Measurements from ENCODE around the gene MOSPD3.

MOSPD3 gene

DNA sequence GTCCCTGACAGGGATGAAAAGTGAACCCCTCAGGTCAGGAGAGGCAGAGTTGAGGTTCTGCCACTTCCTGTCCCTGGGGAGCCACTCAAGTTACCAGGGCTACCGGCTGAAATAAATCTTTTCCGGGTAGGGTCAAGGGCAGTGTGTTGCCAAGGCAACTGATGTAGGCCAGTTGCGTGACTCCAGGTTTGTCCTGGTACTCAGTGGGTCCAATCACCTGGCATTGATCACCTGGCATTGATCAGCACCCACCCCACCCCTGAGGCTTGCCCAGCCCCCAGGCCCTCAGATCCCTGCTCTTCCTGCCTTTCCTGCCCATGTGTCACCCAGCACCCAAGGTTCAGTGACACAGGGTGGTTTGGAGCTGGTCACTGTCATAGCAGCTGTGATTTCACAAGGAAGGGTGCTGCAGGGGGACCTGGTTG is 44.6 kb upstream of the MOSPD3 start:
- no peak overlapping the region for H2BK5ac ChIP-seq (ENCODE audit: low read length)
- H3K14ac ChIP-seq (ENCODE audit: low read length), result no peak overlapping the region
- H4K91ac ChIP-seq (ENCODE audit: low read depth, low read length, poor library complexity), result no peak overlapping the region
- no peak overlapping the region for H2BK120ac ChIP-seq (ENCODE audit: low read depth, low read length)
- H3K36me3 ChIP-seq (replicated peaks in 1 of 2; ENCODE audit: control insufficient read depth in 2 of 2, insufficient read depth in 2 of 2, low read length in 2 of 2), result peaks cover 2 to 8% of the 10 kb centered on the region in 2 donors
- no peak overlapping the region for H3K23ac ChIP-seq (ENCODE audit: low read depth, low read length, poor library complexity)
- H2AK5ac ChIP-seq (ENCODE audit: low read depth, low read length), result peak overlapping the region; percentile 73
- peaks cover 0 to 2% of the 10 kb centered on the region in 2 donors for H3K9me3 ChIP-seq (replicated peaks in 1 of 2; ENCODE audit: control insufficient read depth in 2 of 2, insufficient read depth in 1 of 2, low read depth in 1 of 2, low read length in 2 of 2)
- no peak overlapping the region for H3K27ac ChIP-seq (replicated peaks; ENCODE audit: low read length)
- H3K4me3 ChIP-seq (ENCODE audit: low read length in 2 of 2), result no peak overlapping the region
- no peak overlapping the region for H3K18ac ChIP-seq (ENCODE audit: low read length)
- no peak overlapping the region for H2BK15ac ChIP-seq (ENCODE audit: low read length)
- no peak overlapping the region for H2AFZ ChIP-seq (ENCODE audit: low read length)
- no CpG with 5 or more reads among the region's 3 CpGs for WGBS, 2 donors (ENCODE audit: extremely low coverage in 2 of 2, insufficient read length in 2 of 2, insufficient replicate concordance in 1 of 2)
- H3K9ac ChIP-seq (ENCODE audit: low read depth, low read length, poor library complexity), result no peak overlapping the region
- H3K4me2 ChIP-seq (ENCODE audit: insufficient read depth, low read length, poor library complexity, severe bottlenecking), result no peak overlapping the region
- peaks cover 0 to 13% (median 0%) of the 10 kb centered on the region in 3 experiments for H3K27me3 ChIP-seq (ENCODE audit: control insufficient read depth in 3 of 3, insufficient read depth in 3 of 3, low read depth in 1 of 3, low read length in 3 of 3)
- peaks cover 32 to 51% of the 10 kb centered on the region in 2 donors for H3K4me1 ChIP-seq (ENCODE audit: control insufficient read depth in 2 of 2, insufficient read depth in 1 of 2, low read depth in 1 of 2, low read length in 2 of 2)
- H3K79me1 ChIP-seq (ENCODE audit: low read depth, low read length), result peaks cover 3% of the 10 kb centered on the region
- no peak overlapping the region for H4K8ac ChIP-seq (ENCODE audit: low read depth, low read length)
- H3K4ac ChIP-seq (ENCODE audit: low read length), result no peak overlapping the region
- no peak overlapping the region for H2BK12ac ChIP-seq (ENCODE audit: low read length)
- DNase-seq (ENCODE audit: low spot score), result no peak

DNA sequence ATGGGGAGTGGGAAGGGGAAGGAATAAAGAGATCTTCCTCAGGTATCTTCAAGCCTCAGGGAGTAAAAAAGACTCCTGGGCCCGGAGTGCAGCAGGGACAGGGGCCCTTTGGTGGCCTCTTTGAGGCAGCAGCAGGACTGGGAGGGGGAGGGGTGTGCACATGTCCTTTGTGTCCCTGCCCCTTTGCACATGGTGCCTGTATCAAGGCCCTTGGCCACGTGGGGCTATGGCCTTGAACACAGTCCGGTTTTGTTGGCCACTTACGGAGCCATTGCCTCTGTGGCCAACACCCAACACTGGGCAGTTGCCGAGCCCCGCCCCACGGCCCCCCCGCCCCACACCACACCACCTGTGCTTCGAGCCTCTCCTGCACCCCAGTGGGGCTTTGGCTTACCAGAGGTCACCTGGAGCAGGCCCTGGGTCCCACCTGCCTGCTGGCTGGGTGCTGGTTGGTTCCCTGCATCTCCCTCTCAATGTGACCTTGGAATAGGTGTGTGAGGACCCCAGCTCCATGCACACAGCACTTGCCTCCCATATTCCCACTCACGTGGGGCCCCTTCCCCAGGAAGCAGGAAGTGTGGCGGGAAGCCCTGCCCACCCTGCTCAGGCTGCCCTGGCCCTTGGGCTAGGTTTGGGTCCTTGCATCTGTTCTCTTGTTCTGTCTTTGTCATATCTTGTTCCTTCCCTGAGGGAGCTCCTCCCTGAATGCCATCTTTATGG is 44.0 kb upstream of the MOSPD3 start:
- DNase-seq (ENCODE audit: low spot score), result no peak
- peaks cover 5% of the 10 kb centered on the region for H3K79me1 ChIP-seq (ENCODE audit: low read depth, low read length)
- H2BK15ac ChIP-seq (ENCODE audit: low read length), result peak overlapping the region; percentile 61
- no peak overlapping the region for H3K9ac ChIP-seq (ENCODE audit: low read depth, low read length, poor library complexity)
- no peak overlapping the region for H2BK120ac ChIP-seq (ENCODE audit: low read depth, low read length)
- H3K36me3 ChIP-seq (replicated peaks in 1 of 2; ENCODE audit: control insufficient read depth in 2 of 2, insufficient read depth in 2 of 2, low read length in 2 of 2), result peaks cover 0 to 3% of the 10 kb centered on the region in 2 donors
- H3K27me3 ChIP-seq (ENCODE audit: control insufficient read depth in 3 of 3, insufficient read depth in 3 of 3, low read depth in 1 of 3, low read length in 3 of 3), result peaks cover 0 to 13% (median 0%) of the 10 kb centered on the region in 3 experiments
- no peak overlapping the region for H2BK5ac ChIP-seq (ENCODE audit: low read length)
- H3K4me1 ChIP-seq (ENCODE audit: control insufficient read depth in 2 of 2, insufficient read depth in 1 of 2, low read depth in 1 of 2, low read length in 2 of 2), result peaks cover 32 to 51% of the 10 kb centered on the region in 2 donors
- no peak overlapping the region for H3K4me3 ChIP-seq (ENCODE audit: low read length in 2 of 2)
- WGBS, 2 donors (ENCODE audit: extremely low coverage in 2 of 2, insufficient read length in 2 of 2, insufficient replicate concordance in 1 of 2), result no CpG with 5 or more reads among the region's 11 CpGs
- no peak overlapping the region for H3K23ac ChIP-seq (ENCODE audit: low read depth, low read length, poor library complexity)
- no peak overlapping the region for H2AFZ ChIP-seq (ENCODE audit: low read length)
- no peak overlapping the region for H4K8ac ChIP-seq (ENCODE audit: low read depth, low read length)
- H3K4me2 ChIP-seq (ENCODE audit: insufficient read depth, low read length, poor library complexity, severe bottlenecking), result no peak overlapping the region
- no peak overlapping the region for H3K4ac ChIP-seq (ENCODE audit: low read length)
- no peak overlapping the region for H2BK12ac ChIP-seq (ENCODE audit: low read length)
- H2AK5ac ChIP-seq (ENCODE audit: low read depth, low read length), result peak overlapping the region; percentile 73
- peaks cover 0 to 2% of the 10 kb centered on the region in 2 donors for H3K9me3 ChIP-seq (replicated peaks in 1 of 2; ENCODE audit: control insufficient read depth in 2 of 2, insufficient read depth in 1 of 2, low read depth in 1 of 2, low read length in 2 of 2)
- peak overlapping the region; percentile 52 for H3K18ac ChIP-seq (ENCODE audit: low read length)
- H4K91ac ChIP-seq (ENCODE audit: low read depth, low read length, poor library complexity), result no peak overlapping the region
- H3K27ac ChIP-seq (replicated peaks; ENCODE audit: low read length), result no peak overlapping the region
- no peak overlapping the region for H3K14ac ChIP-seq (ENCODE audit: low read length)

DNA sequence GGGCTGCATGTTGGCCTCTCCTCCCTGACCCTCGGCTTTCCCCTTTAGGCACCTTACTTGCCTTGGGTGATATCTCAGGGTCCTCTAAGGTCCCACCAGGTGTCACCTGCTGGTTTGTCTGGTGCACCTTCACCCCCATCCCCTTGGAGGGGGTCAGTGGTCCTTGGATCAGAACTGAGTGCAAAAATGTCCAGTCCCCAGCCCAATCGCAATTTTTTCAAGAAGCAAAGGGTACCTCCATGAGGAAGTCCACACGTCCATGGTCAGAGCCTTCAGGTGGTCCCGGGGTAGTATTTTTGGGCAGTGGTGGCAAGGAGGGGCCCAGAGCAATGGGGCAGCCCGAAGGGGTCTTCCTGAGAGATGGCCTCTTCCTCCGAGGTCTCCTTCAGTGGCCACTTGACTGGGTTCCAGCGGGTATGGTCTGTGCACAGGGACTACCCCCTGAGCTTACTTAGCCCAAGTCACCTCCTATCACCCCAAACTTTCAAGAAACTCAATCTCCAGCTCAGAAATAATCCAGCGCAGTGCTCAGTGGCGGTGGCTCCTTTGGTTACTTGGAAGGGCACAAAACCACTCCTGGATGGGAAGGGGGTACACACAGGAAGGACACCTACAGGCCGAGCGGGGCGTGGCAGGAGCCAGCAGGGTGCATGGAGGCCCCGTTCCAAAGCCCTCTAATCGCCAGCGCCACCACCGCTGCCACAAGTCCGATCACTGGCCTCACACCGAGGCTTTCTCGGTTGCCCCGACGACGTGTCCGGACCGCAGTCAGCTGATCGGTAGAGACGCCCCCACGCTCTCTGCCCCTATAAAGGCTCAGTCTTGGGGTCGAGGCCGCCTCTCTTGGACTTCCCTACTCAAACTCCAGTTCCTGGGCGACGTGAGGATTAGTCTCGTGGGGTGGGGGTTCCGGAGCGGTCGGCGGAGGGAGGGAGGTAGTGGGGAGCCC is 43.2 kb upstream of the MOSPD3 start:
- Histone ChIP-seq H4K8ac (ENCODE audit: low read depth, low read length) (no peak overlapping the region), H3K4me3 (ENCODE audit: low read length in 2 of 2) (peak overlapping the region; percentile 29 to 83), H2BK15ac (ENCODE audit: low read length) (peak overlapping the region; percentile 99), H3K14ac (ENCODE audit: low read length) (peak overlapping the region; percentile 99), H3K23ac (ENCODE audit: low read depth, low read length, poor library complexity) (peak overlapping the region; percentile 100), H3K18ac (ENCODE audit: low read length) (peak overlapping the region; percentile 100), H3K79me1 (ENCODE audit: low read depth, low read length) (peaks cover 5% of the 10 kb centered on the region), H3K27ac (replicated peaks; ENCODE audit: low read length) (peak overlapping the region; percentile 43), H3K27me3 (ENCODE audit: control insufficient read depth in 3 of 3, insufficient read depth in 3 of 3, low read depth in 1 of 3, low read length in 3 of 3) (peaks cover 0 to 13% (median 0%) of the 10 kb centered on the region in 3 experiments), H3K4ac (ENCODE audit: low read length) (no peak overlapping the region), H2AFZ (ENCODE audit: low read length) (peak overlapping the region; percentile 76), H3K4me2 (ENCODE audit: insufficient read depth, low read length, poor library complexity, severe bottlenecking) (peak overlapping the region; percentile 95), H3K36me3 (replicated peaks in 1 of 2; ENCODE audit: control insufficient read depth in 2 of 2, insufficient read depth in 2 of 2, low read length in 2 of 2) (no peaks in the 10 kb centered on the region), H4K91ac (ENCODE audit: low read depth, low read length, poor library complexity) (no peak overlapping the region), H2BK12ac (ENCODE audit: low read length) (no peak overlapping the region), H2BK120ac (ENCODE audit: low read depth, low read length) (peak overlapping the region; percentile 100), H2AK5ac (ENCODE audit: low read depth, low read length) (peak overlapping the region; percentile 66), H3K9me3 (replicated peaks in 1 of 2; ENCODE audit: control insufficient read depth in 2 of 2, insufficient read depth in 1 of 2, low read depth in 1 of 2, low read length in 2 of 2) (peaks cover 0 to 2% of the 10 kb centered on the region in 2 donors), H3K4me1 (ENCODE audit: control insufficient read depth in 2 of 2, insufficient read depth in 1 of 2, low read depth in 1 of 2, low read length in 2 of 2) (peaks cover 29 to 51% of the 10 kb centered on the region in 2 donors), H2BK5ac (ENCODE audit: low read length) (peak overlapping the region; percentile 90), H3K9ac (ENCODE audit: low read depth, low read length, poor library complexity) (peak overlapping the region; percentile 94)
- peak; percentile 67 for DNase-seq (ENCODE audit: low spot score)
- no CpG with 5 or more reads among the region's 36 CpGs for WGBS, 2 donors (ENCODE audit: extremely low coverage in 2 of 2, insufficient read length in 2 of 2, insufficient replicate concordance in 1 of 2)
